K562 (cell line): Measurements from ENCODE around the gene PNMT. TPM values are rescaled to one million over a fixed set of nuclear protein-coding genes. Genes with fewer than 3 reads are reported as not detected.

Experiments
- ARID1B ChIP-seq: fragments of 450-650 bp; IDR thresholded peaks from 2 replicates; pipeline ENCODE4 v1.6.1; 2016; ENCODE audit warnings: antibody characterized with exemption, mild to moderate bottlenecking, inconsistent platforms
- BCOR ChIP-seq: fragments of 450-650 bp; IDR thresholded peaks from 2 replicates; pipeline ENCODE4 v1.6.1; 2016
- CBX2 ChIP-seq: fragments of 200-600 bp; sonication (generic); IDR thresholded peaks from one replicate; pipeline ENCODE4 v1.6.1; 2012; ENCODE audit warnings: mild to moderate bottlenecking, low read length, inconsistent platforms; ENCODE audit not compliant: insufficient read depth, poor library complexity, severe bottlenecking
- CREM ChIP-seq: IDR thresholded peaks from 2 replicates; pipeline ENCODE4 v1.6.1; 2014; ENCODE audit warnings: antibody characterized with exemption, low read depth
- FOXJ2 ChIP-seq: fragments of 200-800 bp; sonication (Bioruptor generic); IDR thresholded peaks from 2 replicates; pipeline ENCODE4 v1.6.1; 2016; ENCODE audit warnings: missing genetic modification characterization, missing compliant biosample characterization
- HMG20B ChIP-seq: fragments of 250-450 bp; sonication (Bioruptor Pico); IDR thresholded peaks from 2 replicates; pipeline ENCODE4 v1.5.0; 2021; ENCODE audit warnings: mild to moderate bottlenecking
- HMGXB4 ChIP-seq: sonication (generic); formaldehyde crosslinking; IDR thresholded peaks from 2 replicates; pipeline ENCODE4 v1.8.1; 2023; ENCODE audit warnings: mild to moderate bottlenecking, missing genetic modification reagents
- KAT2B ChIP-seq: IDR thresholded peaks from one replicate; pipeline ENCODE4 v1.6.1; 2012; ENCODE audit warnings: low read depth, mild to moderate bottlenecking, control low read depth, inconsistent platforms, low read length, moderate library complexity
- NFIC ChIP-seq: fragments of 450-650 bp; IDR thresholded peaks from 2 replicates; pipeline ENCODE4 v1.6.1; 2017; ENCODE audit warnings: mild to moderate bottlenecking, inconsistent platforms
- NR2C2 ChIP-seq, 2 experiments: fragments of 200-800 bp in 1 of 2; sonication (Bioruptor generic) in 1 of 2; sonication (generic) in 1 of 2; formaldehyde crosslinking in 1 of 2; IDR thresholded peaks; 2 replicates each; pipeline versions ENCODE4 v1.6.1 to v1.8.0; 2016 to 2022; ENCODE audit warnings: mild to moderate bottlenecking in 1 of 2, missing compliant biosample characterization in 1 of 2, missing genetic modification characterization in 1 of 2, missing genetic modification reagents in 1 of 2
- POLR2G ChIP-seq: fragments of 200-400 bp; formaldehyde crosslinking; IDR thresholded peaks from 2 replicates; pipeline ENCODE4 v1.6.1; 2017; ENCODE audit warnings: low read depth, mild to moderate bottlenecking, antibody characterized with exemption, low read length, moderate library complexity
- PRPF4 ChIP-seq: fragments of 200-400 bp; formaldehyde crosslinking; IDR thresholded peaks from one replicate; pipeline ENCODE4 v1.6.1; 2017; ENCODE audit warnings: low read length, low read depth, mild to moderate bottlenecking; ENCODE audit not compliant: insufficient read depth, poor library complexity, severe bottlenecking
- RBM14 ChIP-seq: fragments of 200-400 bp; formaldehyde crosslinking; IDR thresholded peaks from 2 replicates; pipeline ENCODE4 v1.6.1; 2018; ENCODE audit warnings: low read depth, mild to moderate bottlenecking, low read length, moderate library complexity, borderline replicate concordance; ENCODE audit not compliant: insufficient read depth
- SMAD3 ChIP-seq: fragments of 450-650 bp; formaldehyde crosslinking; conservative IDR thresholded peaks from 2 replicates; pipeline ENCODE4 v1.4.0; 2020; ENCODE audit warnings: mild to moderate bottlenecking
- SNRNP70 ChIP-seq: fragments of 200-400 bp; formaldehyde crosslinking; optimal IDR thresholded peaks from 2 replicates; pipeline ENCODE3; 2017; ENCODE audit warnings: low read depth, low read length
- THAP12 ChIP-seq: fragments of 250-450 bp; sonication (Bioruptor Pico); IDR thresholded peaks from 2 replicates; pipeline ENCODE4 v1.9.0; 2021; ENCODE audit warnings: mild to moderate bottlenecking, inconsistent platforms
- TRIM28 ChIP-seq: fragments of 450-650 bp; IDR thresholded peaks from 2 replicates; pipeline ENCODE4 v1.6.1; 2017
- ZBTB43 ChIP-seq: sonication (generic); formaldehyde crosslinking; IDR thresholded peaks from 2 replicates; pipeline ENCODE4 v1.8.0; 2023; ENCODE audit warnings: mild to moderate bottlenecking, missing genetic modification reagents
- ZKSCAN3 ChIP-seq: fragments of 250-450 bp; sonication (Bioruptor Pico); IDR thresholded peaks from 2 replicates; pipeline ENCODE4 v1.4.0; 2020
- ZNF124 ChIP-seq: sonication (generic); formaldehyde crosslinking; IDR thresholded peaks from 2 replicates; pipeline ENCODE4 v1.8.1; 2022; ENCODE audit warnings: missing genetic modification reagents
- ZNF175 ChIP-seq: fragments of 200-800 bp; sonication (Bioruptor generic); IDR thresholded peaks from 2 replicates; pipeline ENCODE4 v1.6.1; 2016; ENCODE audit warnings: low read depth, mild to moderate bottlenecking, missing genetic modification characterization, missing compliant biosample characterization
- ZNF263 ChIP-seq: sonication (generic); formaldehyde crosslinking; IDR thresholded peaks from 2 replicates; pipeline ENCODE4 v1.8.0; 2022; ENCODE audit warnings: mild to moderate bottlenecking, missing genetic modification reagents, borderline replicate concordance
- ZNF316 ChIP-seq: fragments of 450-650 bp; IDR thresholded peaks from 2 replicates; pipeline ENCODE4 v1.6.1; 2016
- ZNF436 ChIP-seq: fragments of 250-450, 450-650 bp; sonication (Bioruptor Pico); formaldehyde crosslinking; IDR thresholded peaks from 2 replicates; pipeline ENCODE4 v1.7.0; 2020; ENCODE audit warnings: mild to moderate bottlenecking
- ZNF444 ChIP-seq: fragments of 250-450 bp; sonication (Bioruptor Pico); IDR thresholded peaks from 2 replicates; pipeline ENCODE4 v1.4.0; 2020; ENCODE audit warnings: mild to moderate bottlenecking, moderate library complexity
- polyA plus RNA-seq, 8 experiments: library from polyadenylated mRNA; depleted of rRNA in 4 of 8; stranded (reverse) in 5 of 8; unstranded in 3 of 8; fragments of >200 nt; fragmentation: Nextera tagmentation in 2 of 8; fragmentation: Illumina TruSeq in 1 of 8; extraction: Ambion mirVana in 2 of 8; extraction: Trizol in 1 of 8; gene quantifications; 2 replicates each; pipeline versions ENCODE4 v1.2.1 to v1.2.3, GENCODE V29; 2011 to 2014; ENCODE audit warnings: inconsistent platforms in 1 of 8, missing spikeins in 1 of 8
- total RNA-seq, 7 experiments: library from RNA; depleted of rRNA in 6 of 7; stranded (reverse); fragments of >200 nt in 6 of 7; fragmentation: Illumina TruSeq in 2 of 7; extraction: Trizol in 2 of 7; gene quantifications; 2 replicates each; pipeline versions ENCODE4 v1.2.1 to v1.2.3, GENCODE V29; 2011 to 2021; ENCODE audit warnings: low replicate concordance in 1 of 7

The PNMT gene
- total and polyA plus RNA-seq, 9 of the 15 experiments (the other 6 are each of a cell fraction or from before 2014, with no cell fraction given) = 0.55 to 18.1 (median 5.8) TPM

- TF ChIP-seq ZNF436 (CRISPR knock-in tag) = no peak
- TF ChIP-seq ZNF444 (CRISPR knock-in tag) = no peak
- no peak for TF ChIP-seq ZKSCAN3
- no peak for TF ChIP-seq RBM14
- TF ChIP-seq PRPF4 = no peak
- TF ChIP-seq CREM = no peak
- no peak for TF ChIP-seq HMGXB4 (CRISPR knock-in tag)
- TF ChIP-seq ZNF316 = no peak
- TF ChIP-seq TRIM28 = no peak
- no peak for TF ChIP-seq ZBTB43 (CRISPR knock-in tag)
- peak; percentile 38; the same call in 1 of the 2 replicates for TF ChIP-seq ZNF263 (CRISPR knock-in tag)
- no peak for TF ChIP-seq HMG20B (CRISPR knock-in tag)
- TF ChIP-seq BCOR = peak; percentile 84
- no peak for TF ChIP-seq NR2C2 (CRISPR knock-in tag; IDR thresholded peaks at IDR 0.05)
- TF ChIP-seq NR2C2 (tag; IDR thresholded peaks at IDR 0.05) = 0 out of 2 replicates have a peak, but pooled peaks have one; percentile 44
- 0 out of 2 replicates have a peak, but pooled peaks have one; percentile 13 for TF ChIP-seq ARID1B
- no peak for TF ChIP-seq FOXJ2
- no peak for TF ChIP-seq ZNF175 (CRISPR knock-in tag)
- no peak for TF ChIP-seq CBX2
- TF ChIP-seq SMAD3 = no peak
- TF ChIP-seq POLR2G = no peak
- no peak for TF ChIP-seq SNRNP70
- TF ChIP-seq KAT2B = no peak
- 0 out of 2 replicates have a peak, but pooled peaks have one; percentile 17 for TF ChIP-seq NFIC
- TF ChIP-seq THAP12 (CRISPR knock-in tag) = no peak
- TF ChIP-seq ZNF124 (CRISPR knock-in tag) = no peak
Observed at GRCh38 chr17:39653662-39654331, 14.5 kb upstream of the PNMT start (continued).
